HPDE6-E6E7 (cell line): Measurements from ENCODE around the gene H1-8.

ENCODE experiments used
- DNase-seq: peaks from one replicate; pipeline ENCODE4 v3.0.0; 2011; ENCODE audit warnings: missing footprints; ENCODE audit errors: extremely low spot score

H1-8 gene

DNA sequence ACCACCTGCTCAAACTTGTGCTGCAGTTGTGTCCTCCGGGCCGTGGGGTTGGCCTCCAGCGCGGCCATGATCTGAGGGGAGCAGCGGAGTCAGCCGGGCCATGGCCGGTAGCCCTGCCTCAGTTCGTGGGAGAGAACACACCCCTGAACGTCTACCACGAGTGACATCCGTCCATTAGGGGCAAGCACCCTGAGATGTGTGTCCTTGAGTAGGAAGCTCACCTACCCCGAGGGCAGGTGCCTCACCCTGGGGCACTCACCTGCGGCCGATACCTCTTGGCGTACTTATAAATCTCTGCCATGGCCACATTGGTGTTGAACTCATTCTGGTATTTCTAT lies 13.4 kb downstream of the H1-8 start:
- DNase-seq, result no peak

DNA sequence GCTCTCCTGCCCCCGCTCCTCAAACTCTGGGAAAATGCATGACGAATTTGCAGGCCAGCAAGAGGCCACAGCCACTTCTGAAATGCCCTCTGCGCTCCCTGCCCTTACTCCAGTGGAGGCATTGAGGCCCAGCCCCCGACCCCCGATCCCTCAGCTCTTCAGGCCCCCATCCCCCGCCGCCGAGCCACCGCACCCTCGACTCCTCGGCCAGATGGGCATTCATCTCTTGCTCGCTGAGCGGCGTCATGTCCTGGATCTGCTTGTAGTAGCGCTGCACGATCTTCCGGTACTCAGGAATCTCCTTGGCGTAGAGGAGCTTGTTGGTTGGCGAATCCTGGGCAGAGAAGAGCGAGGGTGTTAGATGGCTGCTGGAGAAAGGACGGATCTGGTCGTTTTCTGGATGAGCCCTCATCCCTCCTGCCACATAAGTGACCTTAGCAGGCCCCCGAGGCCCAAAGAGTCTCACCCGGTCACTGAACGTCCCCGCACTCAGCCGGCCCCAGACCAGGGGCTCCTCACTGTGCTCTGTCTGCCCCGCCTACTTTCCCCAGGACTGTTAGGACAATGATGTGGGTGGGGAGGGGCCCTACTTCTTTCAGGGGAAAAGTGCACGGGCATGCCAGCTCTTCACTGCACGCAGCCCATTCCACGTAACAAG lies 14.0 kb downstream of the H1-8 start:
- no peak for DNase-seq

DNA sequence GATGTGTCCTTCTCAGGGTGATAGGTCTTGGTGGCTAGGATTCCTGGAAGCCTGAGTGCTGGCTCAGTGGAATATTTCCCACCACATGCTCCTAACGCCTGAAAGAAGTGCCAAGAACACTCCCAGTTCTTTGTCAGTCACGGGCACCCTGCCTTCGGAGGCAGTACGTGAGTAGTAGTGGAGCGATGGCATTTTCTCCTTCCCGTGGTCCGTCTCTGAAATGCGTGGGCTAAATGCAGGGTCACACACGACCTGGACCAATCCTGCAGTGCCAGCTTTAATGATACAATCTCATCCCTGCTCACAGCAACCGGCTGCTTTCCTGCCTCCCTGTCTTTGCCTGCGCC lies 14.5 kb downstream of the H1-8 start:
- DNase-seq, result no peak

DNA sequence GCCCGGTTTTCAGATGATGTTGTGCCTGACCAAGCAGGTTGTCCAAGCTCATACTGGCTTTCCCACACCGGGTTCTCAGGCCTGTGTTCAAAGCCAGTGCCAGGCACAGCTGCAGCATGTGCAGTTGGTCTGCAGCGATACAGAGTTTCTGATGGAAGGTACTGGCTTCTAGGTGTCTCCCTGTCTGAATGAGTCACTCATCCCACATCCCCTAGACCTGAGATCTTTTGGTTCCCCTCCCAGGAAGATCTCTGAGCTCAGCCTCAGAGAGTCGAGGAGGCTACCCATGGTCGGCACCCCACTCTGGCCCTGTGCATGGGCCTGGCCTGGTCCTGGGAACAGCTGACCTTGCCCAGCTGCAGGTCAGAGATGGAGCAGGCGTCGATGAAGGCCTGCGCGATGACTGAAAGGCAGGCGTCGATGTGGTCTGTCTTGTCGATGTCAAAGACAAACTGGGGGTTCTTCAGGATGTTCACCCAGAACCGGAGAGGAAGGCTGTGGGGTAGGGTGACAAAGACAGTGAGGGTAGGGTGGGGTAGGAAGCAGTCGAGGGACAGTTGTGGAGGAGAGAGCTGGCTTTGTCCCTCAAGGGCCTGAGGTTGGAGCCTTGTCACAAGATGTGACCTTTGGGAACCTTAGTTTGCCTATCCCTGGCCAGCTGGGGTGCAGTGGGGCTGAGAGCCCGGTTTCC lies 15.3 kb downstream of the H1-8 start:
- DNase-seq, result no peak

DNA sequence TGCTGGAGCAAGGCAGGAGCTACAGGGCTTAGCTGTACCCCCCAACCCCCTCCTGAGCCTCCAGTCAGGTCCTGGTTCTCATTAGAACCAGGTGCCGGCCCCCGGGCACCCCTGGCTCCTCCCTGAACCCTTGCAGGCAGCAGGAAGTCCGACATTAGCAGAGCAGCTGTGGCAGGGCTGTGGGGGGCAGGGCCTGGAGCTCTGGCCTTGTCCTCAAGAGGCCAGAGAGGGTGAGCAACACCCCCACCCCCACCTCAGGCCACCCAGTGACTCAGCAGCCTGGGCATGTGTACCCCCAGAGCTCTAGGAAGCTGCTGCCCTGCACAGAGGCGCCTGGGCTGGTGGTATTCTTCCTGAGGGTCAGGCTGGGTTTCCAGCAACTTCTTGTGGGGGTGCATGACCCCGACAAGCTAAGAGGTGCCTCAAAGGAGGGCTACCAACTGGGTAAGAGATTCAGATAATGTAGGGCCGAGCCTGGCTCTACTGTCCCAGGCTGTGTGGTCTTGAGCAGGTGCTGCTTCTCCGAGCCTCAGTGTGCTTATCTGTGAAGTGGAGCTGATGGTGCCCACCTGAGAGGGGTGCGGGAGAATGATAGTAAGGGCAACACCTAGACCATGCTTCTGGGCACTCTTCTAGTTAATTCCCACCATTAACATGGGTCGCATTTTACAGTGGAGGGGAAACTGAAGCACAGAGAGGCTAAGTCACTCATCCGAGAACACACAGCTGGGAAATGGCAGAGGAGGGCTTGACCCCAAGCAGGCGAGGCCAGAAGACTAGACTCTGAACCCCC lies 16.0 kb downstream of the H1-8 start:
- no peak for DNase-seq

DNA sequence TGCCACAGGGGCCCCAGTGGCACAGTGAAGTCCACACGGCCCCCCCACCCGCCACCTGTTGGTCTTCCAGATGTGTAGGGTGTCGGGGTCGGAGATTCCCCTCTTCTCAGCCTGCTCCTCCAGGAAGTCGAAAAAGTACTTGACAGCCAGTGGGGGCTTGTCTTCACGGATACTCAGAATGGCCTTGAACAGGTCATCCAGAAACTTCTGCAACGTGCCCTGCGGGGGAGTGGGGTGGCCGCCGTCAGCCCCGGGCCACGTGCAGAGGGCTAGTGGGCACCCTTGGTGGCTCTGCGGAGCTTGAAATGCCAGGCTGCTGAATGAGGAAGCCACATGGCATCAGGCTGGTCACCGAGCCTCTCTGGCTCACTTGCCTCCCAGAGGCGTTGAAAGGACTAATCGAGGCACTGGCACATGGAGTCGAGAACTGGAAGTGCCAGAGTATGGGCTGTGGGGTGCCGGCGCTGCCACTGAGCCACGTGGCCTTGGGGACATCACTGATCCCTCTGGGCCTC lies 16.6 kb downstream of the H1-8 start:
- no peak for DNase-seq

DNA sequence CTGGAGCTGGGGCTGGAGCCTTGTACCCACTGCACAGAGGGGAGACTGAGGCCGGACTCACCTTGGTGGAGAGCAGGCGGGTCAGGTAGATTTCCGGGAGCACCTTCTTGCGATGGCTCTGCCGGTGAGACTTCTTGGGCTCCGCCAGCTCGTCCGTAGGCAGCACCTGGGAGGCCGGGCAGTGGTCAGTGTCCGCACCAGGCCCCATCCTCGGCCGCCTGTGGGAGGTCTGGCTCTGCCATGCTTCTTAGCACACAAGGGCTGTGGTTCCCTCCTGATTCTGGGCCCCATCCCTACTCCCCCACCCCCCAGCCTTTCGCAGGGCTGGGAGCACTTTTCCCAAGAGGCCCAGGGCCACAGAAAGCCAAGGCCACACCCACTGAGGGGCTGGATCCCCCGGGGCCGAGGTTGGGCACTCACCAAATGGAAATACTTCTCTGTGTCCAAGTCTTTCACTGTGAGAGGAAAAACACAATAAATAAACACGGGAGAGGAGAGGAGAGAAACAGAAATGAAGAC lies 17.4 kb downstream of the H1-8 start:
- DNase-seq, result no peak

DNA sequence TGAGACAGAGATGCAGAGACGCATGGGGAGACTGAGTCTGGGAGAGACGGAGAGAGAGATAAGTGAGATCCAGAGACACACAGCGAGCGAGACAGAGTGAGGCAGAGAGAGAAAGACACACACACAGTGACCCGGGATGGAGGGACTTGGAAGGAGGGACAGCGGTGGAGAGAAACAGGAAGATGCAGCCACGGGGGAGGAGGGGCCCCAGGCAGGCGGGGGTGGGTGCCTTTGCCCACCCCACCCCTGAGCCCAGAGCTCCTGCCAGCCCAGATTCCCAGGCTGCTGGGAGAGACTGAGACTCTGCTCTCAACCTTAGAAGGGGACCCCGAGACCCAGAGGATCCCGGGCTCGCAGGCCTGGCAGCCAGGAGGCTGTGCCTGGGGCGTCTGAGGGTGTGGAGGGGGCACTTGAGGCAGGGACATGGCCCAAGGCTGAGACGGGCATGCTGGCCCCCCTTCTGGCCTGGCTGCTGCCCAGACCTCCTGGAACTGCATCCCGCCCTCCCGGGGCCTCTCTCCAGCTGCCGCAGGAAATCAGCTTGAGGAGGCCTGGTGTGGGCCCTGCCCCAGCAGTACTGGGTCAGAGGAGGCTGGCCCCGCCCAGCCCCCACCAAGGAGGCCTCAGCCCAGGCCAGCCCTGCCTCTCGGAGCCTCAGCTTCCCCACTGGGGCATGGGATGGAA lies 18.1 kb downstream of the H1-8 start:
- no peak for DNase-seq

DNA sequence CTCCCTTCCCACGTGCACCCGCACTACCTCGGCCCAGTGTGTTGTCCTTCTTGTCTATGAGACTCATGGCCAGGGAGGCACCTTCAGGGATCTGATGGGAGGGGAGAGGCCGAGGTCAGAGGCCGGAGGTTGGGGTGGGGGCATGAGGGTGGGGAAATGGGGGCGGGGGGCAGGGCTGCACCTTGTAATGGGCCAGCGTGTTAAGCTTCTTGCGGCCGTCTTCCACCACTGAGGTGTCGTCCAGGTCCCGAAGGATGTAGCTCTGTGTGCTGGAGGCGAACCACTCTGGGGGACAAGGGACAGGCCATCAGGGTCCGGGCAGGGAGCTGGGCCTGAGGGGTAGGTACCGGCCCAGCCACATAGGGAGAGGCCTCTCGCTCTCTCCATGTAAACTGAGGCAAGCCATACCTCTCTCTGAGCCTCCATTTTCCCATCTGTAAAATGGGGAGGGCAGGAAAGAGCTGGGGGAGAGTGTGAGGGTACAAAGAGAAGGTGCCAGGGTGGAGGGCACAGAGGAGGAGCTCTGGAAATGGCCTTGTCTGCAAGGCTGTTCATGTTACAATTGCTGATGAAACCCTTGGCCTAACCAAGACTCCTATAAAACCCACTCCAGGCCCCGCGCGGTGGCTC lies 18.8 kb downstream of the H1-8 start:
- DNase-seq, result no peak

DNA sequence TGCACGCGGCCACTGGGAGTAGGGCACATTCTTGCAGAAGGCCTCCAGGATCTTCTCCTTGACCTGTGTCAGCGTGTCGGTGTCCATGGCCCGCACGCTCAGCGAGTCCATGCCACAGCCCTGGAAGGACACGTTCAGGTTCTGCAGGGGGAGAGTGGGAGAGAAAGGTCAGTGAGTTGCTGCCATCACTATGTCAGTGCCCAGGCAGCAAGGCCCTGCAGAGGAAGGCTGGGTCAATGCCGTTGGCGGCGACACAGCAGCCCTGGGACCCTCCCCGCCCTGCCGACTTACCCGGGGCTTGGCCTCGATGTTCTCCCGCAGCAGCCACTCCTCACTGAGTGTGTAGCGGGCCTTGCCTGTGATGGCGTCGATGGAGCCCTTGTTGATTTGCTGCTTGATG lies 19.8 kb downstream of the H1-8 start:
- no peak for DNase-seq

DNA sequence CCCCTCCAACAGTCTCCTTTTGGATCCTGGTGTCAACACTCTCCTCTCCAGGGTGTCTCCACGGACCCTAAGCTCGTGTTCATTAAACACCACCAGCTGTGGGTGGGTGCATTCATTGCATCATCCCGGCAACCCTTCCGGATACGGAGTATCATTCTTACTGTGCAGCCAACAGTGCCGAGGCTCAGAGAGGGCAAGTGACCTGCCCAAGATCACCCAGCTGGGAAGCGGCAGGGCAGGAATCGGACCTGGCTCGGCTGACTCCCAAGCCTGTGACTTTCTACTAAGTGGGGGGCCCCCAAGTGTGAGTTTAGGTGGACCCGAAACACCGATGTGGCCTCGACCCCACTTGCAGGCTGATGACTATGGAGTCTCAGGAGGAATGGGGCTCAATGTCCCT lies 20.4 kb downstream of the H1-8 start:
- DNase-seq, result no peak

DNA sequence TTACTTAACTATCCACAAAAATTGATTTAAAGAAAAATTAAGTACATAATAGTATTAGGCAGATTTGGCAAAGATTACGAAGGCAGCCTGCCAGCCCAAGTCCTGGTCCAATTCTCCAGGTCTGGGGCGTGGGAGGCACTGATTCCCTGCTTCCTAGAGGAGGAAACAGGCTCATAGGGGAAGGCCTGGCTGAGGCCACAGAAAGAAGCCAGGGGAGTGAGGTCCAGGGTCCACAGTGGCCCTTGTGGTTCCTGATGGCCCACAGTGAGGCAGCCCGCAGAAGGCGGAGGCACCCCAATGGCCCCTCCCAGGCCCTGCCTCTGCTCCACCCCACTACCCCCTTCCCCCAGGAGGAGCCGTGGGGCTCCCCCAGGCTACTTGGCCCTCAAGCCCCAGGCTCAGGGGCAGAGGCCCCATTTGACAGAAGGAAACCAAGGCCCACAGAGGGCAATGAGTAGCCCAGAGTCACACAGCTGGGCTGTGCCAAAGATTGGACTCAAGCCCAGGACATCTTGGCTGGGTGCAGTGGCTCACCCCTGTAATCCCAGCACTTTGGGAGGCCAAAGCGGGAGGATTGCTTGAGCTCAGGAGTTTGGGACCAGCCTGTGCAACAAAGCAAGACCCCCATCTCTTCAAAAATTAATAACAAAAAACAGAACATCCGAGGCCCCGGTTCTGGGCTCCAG lies 21.0 kb downstream of the H1-8 start:
- DNase-seq, result no peak

DNA sequence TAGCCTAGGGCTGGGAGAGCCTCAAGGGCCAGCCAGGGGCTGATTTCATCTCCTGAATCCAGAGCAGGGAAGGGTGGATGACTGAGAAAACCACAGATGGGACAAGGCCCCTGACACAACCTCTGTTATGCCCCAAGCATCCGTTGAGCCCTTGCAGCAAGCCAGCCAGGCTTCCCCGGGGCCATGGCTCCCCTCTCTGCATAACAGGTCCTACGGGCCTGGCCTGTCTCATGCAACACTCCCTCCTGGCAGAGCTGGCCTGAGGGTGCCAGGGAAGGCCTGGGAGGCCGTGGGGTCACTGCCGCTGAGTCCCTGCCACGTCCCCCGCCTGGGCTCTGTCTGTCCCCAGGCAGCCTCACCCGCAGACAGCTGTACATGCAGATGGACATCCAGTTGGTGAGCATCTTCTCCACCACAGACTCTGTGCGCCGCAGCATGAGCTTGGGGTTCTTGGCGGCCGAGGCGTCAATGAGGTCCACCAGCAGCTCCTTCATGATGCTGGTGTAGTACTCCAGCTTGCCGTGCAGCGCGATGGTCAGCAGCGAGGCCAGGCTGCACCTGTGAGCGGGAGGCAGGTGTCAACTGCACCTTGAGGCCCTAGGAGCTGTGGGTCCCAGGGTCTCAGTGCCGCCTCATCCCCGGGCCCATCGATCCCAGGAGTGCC lies 22.1 kb downstream of the H1-8 start:
- no peak for DNase-seq

DNA sequence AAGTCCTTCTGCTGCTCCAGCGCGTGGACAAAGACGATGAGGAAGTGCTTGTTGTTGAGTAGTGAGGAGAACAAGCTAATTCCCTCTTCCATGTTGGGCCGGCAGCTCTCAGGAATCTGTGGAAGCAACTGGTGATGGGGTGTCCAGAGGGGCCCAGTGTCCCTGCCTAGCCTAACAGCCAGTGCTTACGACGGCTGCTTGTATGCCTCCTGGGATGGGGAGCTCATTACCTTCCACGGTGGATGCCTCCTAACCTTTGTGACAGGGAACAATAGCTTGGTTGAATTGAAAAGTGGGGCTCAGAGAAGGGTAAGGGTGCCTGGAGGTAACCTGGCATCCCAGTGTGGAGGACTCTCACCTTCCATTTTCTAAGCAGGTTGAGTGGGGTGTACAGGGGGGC lies 22.9 kb downstream of the H1-8 start:
- DNase-seq, result no peak

DNA sequence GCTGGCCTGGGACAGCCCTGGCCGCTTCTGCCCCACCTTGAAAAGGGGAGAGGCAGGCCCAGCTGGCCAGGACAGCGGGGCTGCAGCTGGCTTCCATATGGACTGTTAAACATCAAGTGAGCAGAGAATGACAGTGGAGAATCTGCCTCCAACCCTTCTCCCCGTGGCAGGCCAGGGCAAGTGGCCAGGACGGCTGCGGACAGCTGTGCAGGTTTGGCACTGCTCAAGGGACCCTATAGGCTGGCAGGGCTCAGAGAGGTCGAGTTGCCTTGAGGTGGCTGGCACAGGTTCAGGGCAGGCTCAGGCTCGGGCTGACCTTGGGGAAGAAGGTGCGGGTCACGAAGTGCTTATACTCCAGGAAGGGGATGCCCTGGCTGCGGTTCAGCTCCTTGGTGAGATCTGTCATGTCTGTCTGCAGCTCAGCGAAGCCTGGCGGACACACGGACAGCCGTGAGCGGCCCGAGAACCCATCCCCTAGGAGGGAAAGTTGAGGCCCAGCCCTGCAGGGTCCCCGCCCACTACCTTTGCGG lies 24.3 kb downstream of the H1-8 start:
- no peak for DNase-seq

DNA sequence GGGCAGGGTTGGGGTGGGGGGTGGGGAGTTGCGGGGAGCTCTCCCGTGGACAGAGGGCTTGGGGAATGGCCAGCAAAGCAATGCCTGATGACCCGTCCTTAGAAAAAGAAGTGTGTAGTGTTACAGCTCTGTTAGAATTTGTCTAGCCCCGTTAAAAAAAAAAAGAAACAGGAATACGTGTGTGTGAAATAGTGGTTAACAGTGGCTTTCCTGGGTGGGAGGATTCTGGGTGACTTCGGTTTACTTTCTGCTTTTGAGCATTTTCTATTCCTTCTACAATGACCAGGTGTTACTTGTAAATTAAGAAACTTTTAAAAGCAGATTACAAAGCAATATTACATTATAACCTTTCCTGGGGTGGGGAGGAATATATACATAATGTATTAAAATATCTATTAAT lies 25.0 kb downstream of the H1-8 start:
- DNase-seq, result no peak

DNA sequence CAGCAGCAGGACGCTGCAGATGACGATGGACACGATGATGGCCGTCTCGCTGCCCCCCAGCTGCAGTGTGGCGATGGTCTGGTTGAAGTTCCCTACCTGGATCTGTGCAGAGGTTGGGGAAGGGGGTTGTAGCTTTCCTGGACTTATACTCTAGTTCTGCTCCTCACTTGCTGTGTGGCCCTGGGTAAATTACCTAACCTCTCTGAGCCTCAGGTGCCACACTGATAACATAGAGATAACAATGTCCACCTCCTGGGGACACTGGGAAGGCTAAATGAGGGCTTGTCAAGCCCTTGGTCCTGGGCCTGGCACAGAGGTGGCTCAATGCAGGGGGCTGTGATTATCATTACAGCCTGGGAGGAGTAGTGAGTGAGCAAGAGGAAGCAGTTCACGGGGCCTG lies 26.9 kb downstream of the H1-8 start:
- DNase-seq, result no peak

DNA sequence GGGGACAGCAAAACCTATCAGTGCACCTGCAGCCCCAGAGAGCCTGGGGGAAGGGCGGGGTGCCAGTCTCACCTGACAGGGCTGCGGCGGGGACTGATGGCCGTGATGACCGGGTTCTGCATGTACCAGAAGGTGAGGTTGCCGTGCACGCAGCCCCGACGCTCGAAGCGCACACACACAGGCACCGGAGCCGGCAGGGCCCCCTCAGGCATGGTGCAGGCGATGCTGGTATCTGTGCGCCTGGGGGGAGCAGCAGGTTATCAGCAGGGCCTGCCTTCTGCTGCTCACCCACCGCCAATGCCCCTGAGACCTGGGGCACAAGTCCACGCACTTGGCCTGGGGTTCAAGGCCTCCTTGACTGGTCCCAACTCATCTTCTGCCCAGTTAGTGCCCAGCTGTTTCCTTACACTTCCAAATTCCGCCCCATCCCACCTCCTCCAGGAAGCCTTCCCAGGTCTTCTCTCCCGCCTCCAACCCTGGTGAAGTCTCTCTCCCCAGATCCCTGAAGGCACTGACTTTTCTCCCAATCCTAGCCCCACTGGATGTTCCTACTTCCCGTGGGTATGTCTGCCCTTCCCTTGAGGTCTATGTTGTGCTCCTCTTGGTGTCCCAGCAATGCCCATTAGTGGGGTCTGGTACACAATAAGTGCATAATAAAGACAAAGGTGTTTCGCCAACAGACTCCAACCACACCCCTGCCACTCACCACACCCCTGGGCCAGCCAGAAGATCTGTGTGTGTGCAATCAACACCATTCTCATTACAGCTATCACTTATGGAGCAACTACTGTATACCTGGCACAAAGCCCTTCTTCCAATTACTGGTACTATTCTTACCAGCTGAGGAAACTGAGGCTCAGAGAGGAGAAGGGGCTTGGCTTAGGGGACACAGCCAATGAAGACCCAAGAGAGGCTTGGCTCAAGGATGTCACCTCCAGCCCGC lies 28.9 kb downstream of the H1-8 start:
- no peak for DNase-seq

DNA sequence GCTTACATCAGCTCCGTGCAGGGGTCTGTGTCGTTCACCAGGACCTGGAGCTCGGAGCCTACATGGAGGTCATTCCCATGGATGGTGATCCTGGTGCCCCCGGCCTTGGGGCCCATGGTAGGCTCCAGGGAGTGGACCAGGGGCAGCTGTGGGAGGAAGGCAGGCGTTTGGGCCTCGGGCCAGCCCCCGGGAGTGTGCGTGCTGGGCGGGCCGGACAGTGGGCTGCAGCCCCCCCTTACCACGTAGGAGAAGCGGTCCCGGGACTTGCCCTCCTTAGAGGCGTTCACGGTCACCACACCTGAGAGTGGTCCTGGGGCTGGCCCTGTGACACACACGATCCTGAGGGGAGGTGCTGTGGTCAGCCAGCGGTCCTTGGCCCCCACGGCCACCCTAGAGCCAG lies 29.6 kb downstream of the H1-8 start:
- no peak for DNase-seq
